Lower leg skin (tissue), 4 donors: ENCODE data around the gene NBPF4. TPM values are rescaled to one million over a fixed set of nuclear protein-coding genes. Genes with fewer than 3 reads are reported as not detected.
"Not testable (repeated sequence)": the region's sequence is repeated elsewhere in the genome, so short reads cannot be mapped to it uniquely, and the experiment has no call there.

Source experiments
- DNase-seq, 2 donors: peaks; one replicate each; pipeline ENCODE4 v3.0.0-alpha.2; 2019; ENCODE audit warnings: low spot score in 2 of 2
- H3K4me3 ChIP-seq: fragments of 200-600 bp; sonication (generic); 2 replicates; pipeline ENCODE4 v1.5.1; 2017; ENCODE audit warnings: mild to moderate bottlenecking, low read depth; ENCODE audit not compliant: poor library complexity, severe bottlenecking
- WGBS, 2 donors: methylation state at CpG; one replicate each; pipeline ENCODE4 v1.1.5; 2018; 5-methylcytosine and 5-hydroxymethylcytosine counted together
- intact Hi-C: fragments of 100-400 bp; cut with DNase I; formaldehyde crosslinking; loops from one replicate; pipeline ENCODE4 v1.15.0; 2023; ENCODE audit warnings: low total_unique reads
- total RNA-seq, 4 donors: library from RNA; depleted of rRNA; stranded (reverse); fragments of >200 nt; gene quantifications; one replicate each; pipeline ENCODE4 v1.1.0, GENCODE V29; 2016

The NBPF4 gene
- not detected for total RNA-seq

- H3K4me3 ChIP-seq, DNase-seq, intact Hi-C loops: not testable (repeated sequence)
- no CpG with 5 or more reads among the region's 3 CpGs for WGBS, 2 donors
Measured at GRCh38 chr1:108243976-108244375, at the start of gene NBPF4. TSS of gene NBPF4 (minus strand) at chr1:108244076. CDS start at chr1:108243761, 315 bp downstream.

- H3K4me3 ChIP-seq, intact Hi-C loops, DNase-seq: not testable (repeated sequence)
- no CpG with 5 or more reads among the region's 6 CpGs for WGBS, 2 donors
Measured at GRCh38 chr1:108282528-108283257, 38.8 kb upstream of the NBPF4 start.

DNA sequence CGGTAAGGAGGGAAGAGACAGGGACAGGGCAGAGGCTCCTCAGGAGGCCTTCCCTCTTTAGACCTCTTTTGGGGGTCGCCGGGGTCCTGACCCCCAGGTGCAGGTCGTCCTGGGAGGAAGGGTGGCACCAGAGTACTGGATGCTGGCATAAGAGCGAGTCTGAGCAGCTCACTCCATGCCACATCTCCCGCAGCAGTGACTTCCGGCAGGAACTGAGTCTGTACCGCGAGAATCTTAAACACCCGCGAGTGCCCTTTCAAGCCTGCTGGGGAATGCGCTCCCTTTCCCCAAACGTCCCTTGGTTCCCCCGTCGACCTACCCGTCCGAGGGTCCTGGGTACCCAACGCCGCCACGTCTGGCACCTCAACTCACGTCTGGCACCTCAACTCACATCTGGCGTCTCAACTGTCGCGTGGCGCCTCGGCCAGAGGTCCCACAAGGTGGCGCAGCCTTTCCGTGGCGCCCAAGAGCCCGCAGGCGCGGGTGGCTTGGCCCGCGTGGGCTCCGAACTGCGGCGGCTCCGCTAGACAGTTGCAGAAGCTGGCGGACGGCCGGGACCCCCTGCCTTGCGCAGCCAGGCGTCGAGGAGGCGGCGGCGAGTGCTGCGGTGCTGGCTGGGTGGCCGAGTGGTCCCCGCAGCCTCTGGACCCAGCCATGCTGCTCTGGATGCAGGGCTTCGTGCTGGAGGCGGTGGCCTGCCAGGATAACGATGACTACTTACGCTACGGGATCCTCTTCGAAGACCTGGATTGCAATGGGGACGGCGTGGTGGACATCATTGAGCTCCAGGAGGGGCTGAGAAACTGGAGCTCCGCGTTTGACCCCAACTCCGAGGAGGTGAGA is 28.8 kb upstream of the NBPF4 start:
- intact Hi-C loops, DNase-seq, H3K4me3 ChIP-seq: not testable (repeated sequence)
- no CpG with 5 or more reads among the region's 61 CpGs for WGBS, 2 donors

GRCh38 chr1:108267097-108267496 is 23.2 kb upstream of the NBPF4 start:
- H3K4me3 ChIP-seq, intact Hi-C loops, DNase-seq: not testable (repeated sequence)
- WGBS, 2 donors, result 60 to 63% methylated on average over 1 of the region's 1 CpG

DNA sequence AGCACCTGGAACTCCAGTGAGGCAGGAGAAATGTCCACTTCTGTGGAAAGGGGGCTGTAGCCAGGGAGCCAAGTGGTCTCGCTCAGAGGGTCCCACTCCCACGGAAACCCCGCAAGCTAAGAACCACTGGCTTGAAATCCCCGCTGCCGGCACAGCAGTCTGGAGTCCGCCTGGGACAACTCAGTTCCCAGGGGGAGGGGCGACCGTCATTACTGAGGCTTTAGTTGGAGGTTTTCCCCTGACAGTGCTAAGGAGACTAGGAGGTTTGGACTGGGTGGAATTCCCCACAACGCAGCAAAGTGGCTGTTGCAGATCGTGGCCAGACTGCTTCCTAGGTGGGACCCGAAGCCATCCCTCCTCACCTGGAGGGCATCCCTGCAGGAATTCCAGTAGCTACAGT is 18.1 kb upstream of the NBPF4 start:
- H3K4me3 ChIP-seq, DNase-seq, intact Hi-C loops: not testable (repeated sequence)
- no CpG with 5 or more reads among the region's 11 CpGs for WGBS, 2 donors

DNA sequence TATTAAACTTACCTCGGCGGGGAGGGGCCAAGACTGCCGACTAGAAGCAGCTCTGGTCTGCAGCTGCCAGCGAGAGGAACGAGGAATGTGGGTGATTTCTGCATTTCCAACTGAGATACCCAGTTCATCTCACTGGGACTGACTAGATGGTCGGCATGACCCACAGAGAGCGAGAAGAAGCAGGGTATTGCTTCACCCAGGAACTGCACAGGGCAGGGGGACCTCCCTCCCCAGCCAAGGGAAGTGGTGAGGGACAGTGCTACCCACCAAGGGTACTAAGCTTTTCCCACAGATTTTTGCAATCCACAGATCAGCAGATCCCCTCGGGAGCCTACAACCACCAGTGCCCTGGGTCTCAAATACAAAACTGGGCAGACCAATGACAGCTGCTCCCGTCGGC is 17.6 kb upstream of the NBPF4 start:
- WGBS, 2 donors, result no CpG with 5 or more reads among the region's 10 CpGs
- DNase-seq, H3K4me3 ChIP-seq, intact Hi-C loops: not testable (repeated sequence)

DNA sequence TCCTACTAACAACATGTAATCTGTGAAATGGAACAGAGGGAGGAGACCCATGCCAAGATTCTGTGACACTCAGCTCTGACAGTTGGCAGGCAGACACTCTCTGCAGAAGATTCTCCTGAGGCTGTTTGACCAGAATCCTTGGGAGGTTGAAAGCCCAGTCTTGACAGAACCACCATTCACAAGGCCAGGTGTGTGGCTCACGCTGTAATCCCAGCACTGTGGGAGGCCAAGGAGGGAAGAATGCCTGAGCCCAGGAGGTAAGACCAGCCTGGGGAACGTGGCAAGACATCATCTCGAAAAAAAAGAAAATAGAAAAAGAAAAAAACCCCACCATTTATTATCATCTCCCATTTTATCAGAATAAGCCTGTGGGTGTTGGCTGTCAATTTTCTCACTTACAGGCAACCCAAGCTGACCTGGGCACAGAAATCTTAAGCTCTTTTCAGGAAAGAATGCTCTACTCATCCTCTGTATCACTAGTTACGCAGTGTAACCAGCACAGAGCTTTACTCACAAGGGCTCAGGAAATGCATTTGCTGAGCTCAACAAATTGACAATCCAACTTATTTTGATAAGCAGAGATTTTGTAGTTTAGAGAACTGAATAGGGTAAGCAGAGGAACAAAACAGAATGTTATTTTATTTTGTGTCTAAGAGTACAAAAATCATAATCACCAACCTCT is 16.8 kb upstream of the NBPF4 start:
- H3K4me3 ChIP-seq, intact Hi-C loops, DNase-seq: not testable (repeated sequence)
- no CpG with 5 or more reads among the region's 4 CpGs for WGBS, 2 donors

DNA sequence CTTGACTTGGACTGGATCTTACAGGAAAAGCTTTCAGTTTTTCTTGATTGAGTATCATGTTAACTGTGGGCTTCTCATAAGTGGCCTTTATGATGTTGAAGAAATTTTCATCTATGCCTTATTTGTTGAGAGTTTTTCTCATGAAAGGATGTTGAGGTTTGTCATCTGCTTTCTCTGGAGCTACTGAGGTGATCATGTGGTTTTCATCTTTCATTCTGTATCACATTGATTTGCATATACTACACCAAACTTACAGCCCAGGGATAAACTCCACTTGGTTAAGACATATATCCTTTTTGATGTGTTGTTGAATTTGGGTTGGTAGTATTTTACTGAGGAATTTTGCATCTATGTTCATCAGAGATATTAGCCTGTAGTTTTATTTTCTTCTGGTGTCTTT is 11.6 kb upstream of the NBPF4 start:
- DNase-seq, H3K4me3 ChIP-seq, intact Hi-C loops: not testable (repeated sequence)

GRCh38 chr1:108239426-108239825 is 4.5 kb downstream of the NBPF4 start:
- intact Hi-C loops, DNase-seq, H3K4me3 ChIP-seq: not testable (repeated sequence)
- WGBS, 2 donors, result no CpG with 5 or more reads among the region's 2 CpGs

DNA sequence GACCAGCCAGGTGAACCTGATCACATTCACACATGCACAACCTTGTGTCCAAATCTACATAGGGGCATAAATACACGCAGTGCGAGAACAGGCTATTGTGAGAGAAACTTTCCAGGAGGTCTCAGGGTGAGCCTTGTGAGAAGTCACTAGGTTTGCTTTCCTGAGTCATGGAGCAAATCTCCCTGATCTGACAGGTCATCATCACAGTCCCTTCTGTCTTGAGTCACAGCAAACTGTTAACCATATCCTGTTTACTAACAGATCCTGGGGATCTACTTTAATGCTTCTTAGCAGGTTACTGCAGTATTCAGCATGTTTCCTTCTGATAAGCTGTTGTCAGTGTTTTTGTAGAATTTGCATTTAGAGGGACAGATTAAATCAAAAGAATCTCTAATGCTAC is 8.6 kb downstream of the NBPF4 start:
- H3K4me3 ChIP-seq, intact Hi-C loops, DNase-seq: not testable (repeated sequence)
- WGBS, 2 donors, result no CpG with 5 or more reads among the region's 2 CpGs

- no CpG with 5 or more reads among the region's 3 CpGs for WGBS, 2 donors
- H3K4me3 ChIP-seq, DNase-seq, intact Hi-C loops: not testable (repeated sequence)
Measured at GRCh38 chr1:108232183-108232582, 11.7 kb downstream of the NBPF4 start.

DNA sequence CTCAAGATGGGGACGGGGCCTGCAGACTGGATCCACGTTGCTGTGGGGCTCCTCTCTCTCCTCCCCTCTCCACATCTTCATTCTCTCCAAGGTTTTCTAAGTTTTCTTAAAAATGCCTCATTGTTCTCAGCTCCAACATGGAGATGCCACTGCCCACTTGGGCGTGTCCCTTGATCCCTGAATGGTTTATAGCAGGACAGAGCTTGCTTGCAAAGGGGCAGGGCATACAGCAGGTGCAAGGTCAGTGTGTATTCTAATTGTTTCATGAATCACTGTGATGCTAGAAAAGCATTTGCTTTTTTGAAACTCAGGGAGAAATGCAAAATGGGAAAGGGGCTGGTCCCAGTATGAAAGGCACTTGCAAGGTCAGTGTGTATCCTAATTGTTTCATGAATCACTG is 13.9 kb downstream of the NBPF4 start:
- DNase-seq, intact Hi-C loops, H3K4me3 ChIP-seq: not testable (repeated sequence)
- no CpG with 5 or more reads among the region's 3 CpGs for WGBS, 2 donors

DNA sequence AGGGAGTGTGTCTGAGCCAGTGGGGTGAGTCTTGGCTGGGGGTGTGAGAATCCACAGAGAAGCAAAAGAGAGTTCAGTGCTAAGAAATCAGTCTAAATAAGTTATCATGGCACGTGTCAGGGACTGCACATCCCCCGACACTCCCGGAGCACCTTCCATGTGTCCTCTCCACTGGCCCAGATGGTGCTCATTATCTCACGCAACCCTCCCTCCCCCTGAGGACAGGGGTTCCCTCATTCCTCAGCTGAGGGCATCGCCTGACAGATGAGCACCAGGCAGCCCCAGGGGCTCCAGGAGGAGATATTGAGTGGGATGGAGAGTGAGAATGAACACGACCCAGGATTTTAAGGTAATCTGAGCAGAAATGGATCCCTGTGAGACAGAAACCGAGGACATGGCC is 16.1 kb downstream of the NBPF4 start:
- no CpG with 5 or more reads among the region's 7 CpGs for WGBS, 2 donors
- DNase-seq, H3K4me3 ChIP-seq, intact Hi-C loops: not testable (repeated sequence)

GRCh38 chr1:108226855-108227254 is 17.0 kb downstream of the NBPF4 start:
- DNase-seq, H3K4me3 ChIP-seq, intact Hi-C loops: not testable (repeated sequence)
- WGBS, 2 donors, result 71% methylated on average over 1 of the region's 4 CpGs

DNA sequence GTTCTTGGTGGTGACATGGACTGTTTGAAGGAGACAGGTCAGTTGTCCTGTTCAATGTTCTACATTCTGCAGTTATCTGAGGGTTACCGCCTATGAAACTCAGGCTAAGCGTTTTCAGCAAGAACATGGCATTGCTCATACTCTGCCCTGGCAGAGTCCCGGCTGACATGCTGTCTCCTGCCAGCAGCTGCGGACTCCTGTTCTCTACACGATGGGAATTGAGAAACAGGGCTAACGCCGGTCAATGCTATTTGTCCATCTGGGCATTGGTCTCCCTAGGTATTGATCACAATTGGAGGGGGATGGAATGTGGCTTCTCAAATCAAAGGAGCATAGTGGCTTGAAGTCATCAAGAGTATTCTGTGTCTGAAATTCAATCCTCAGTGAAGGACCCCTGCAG is 20.6 kb downstream of the NBPF4 start:
- intact Hi-C loops, DNase-seq, H3K4me3 ChIP-seq: not testable (repeated sequence)
- WGBS, 2 donors, result 75 to 78% methylated on average over 7 of the region's 7 CpGs
